GM10847 (cell line): Measurements from ENCODE around the gene ERRFI1.

Experiments used
- POLR2A ChIP-seq: IDR thresholded peaks from 2 replicates; pipeline ENCODE4 v1.6.1; 2011; ENCODE audit not compliant: insufficient read length; ENCODE audit errors: extremely low read depth

Gene ERRFI1

DNA sequence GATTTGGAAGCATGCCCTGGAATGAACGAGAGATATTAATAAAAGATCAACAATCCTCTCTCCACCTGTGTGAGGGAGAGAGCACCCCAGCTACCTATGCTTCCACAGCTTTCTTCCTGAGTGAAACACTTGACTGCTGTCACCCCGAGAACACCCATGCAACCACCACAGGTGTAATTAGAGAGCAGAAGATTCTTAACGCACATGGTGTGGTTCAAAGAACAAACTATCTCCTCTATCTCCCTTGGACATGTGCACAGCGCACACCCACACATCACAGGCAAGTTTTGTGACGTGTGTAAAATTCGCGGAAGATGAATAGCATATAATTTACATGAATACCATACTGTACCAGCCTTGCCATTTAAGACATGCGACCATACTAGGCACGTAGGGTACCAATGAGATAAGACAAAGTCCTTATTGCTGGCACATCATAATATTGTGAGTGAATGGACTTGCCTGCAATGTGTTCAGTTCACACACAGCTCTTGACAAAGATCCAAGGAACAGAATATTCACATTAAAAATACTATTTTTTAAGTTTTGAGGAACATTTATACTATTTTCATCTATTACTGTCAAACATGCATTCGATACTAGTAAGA, 11.6 kb downstream of the ERRFI1 start:
- no peak for TF ChIP-seq POLR2A

DNA sequence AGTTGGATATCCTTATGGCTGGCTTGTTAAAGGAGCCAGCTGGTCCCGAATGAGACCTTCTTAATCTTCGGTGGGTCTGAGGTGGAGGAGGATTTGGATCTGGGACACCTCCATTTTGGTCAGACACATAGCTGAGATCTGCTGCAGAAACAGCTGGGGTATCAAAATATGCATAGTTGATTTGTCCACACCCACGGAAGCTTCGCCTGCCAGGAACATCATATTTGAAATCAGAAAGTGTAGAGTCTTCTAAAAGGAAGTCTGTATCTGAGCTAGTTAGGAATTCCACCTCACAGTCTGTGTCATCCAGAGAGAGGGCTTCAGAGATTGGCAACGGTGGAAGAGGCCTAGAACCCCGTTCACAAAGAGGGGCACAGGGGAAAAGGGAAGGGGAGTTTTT, 12.3 kb downstream of the ERRFI1 start:
- no peak for TF ChIP-seq POLR2A

DNA sequence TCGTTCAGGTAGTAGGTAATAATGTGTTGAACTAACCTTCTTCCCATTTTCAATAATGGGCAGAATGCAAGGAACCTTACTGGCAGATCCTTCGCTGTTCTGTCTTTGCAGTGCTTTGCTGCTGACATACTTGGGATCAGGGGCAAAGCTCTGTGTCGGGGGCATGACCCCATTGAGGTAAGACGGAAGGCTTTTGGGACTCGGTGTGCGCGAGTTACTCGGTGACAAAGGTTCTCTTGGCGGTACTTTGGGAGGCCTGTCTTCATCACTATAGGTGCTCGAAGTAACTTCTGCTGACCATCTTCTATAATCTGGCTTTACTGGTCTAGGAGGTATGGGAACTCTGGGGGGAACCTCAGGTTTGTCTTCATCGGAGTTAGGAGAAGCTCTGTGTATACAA, 12.7 kb downstream of the ERRFI1 start:
- TF ChIP-seq POLR2A, result no peak

DNA sequence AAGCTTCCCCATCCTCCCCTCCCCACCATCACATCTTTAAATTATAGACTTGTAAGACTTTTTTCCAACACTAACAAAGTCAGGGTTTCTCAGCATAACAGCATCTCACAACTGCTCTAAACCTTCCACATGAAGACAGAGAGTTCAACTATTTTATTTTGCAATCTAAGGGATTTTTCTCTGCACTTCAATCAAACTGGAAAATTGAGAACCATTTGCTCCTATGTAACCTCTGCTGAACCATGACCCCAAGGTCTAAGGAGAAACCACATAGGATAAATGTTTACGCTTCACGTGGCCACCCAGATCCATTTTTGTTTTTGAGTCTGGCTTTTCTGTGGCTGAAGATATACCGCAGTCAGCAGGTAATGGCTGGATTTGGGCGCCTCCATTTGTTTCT, 13.2 kb downstream of the ERRFI1 start:
- no peak for TF ChIP-seq POLR2A

DNA sequence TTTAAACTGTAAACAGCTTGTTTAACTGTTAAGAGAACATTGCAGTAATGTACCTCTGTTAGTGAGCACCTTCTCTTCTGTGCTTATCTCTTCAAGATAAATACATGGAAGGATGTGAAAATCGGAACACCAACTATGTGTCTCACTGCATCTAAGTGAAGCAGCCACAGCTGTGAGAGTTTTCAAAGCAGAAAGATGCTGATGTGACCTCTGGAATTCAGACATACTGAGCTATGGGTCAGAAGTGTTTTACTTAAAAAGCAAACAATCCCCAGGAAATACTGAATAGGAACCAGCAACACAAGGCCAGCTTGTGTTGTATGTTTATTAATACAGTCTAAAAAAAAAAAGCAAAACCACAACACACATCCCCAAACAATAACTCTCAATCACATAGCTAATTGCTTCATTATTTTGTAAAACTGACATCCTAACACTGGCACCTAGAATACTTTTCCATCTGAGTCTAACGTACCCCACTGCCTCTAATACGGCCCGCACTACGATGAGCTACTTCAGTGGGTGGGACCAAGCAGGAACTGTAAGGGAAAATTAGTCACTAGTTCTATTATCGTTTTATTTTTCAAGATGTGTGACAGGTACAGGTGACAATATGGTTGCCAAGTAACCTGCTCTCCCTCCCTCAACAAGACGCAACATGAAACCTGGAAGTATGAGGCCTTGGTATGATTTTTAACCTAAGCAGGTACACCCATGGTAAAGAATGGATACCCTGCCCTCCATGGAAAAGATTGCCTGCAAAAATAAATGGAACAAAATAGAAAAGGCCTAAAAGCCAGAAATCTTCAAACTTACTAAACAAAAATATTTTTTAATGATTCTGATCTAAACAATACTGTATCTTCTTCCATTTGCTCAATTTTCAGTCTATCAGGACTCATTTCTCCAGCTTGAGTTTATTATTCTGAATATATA, 13.9 kb downstream of the ERRFI1 start:
- no peak for TF ChIP-seq POLR2A

DNA sequence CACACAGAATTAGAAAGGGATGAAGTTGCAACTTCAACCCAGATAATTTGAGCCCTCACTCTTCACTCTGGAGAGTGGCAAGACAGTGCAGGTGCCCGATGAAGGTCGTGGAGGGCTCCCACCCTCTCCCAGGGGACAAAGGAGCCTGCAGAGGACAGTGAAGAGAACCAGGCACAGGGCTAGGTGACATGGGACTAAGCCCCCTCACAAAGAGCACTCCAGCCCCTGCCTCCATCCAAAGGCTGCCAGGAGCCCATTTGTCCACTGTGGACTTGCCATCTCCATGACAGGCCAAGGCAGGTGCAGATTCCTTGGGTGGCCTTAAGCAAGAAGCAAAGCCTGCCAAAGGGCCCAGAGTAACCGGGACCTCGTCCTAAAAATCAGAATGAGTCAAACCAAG, 15.1 kb downstream of the ERRFI1 start:
- TF ChIP-seq POLR2A, result no peak

DNA sequence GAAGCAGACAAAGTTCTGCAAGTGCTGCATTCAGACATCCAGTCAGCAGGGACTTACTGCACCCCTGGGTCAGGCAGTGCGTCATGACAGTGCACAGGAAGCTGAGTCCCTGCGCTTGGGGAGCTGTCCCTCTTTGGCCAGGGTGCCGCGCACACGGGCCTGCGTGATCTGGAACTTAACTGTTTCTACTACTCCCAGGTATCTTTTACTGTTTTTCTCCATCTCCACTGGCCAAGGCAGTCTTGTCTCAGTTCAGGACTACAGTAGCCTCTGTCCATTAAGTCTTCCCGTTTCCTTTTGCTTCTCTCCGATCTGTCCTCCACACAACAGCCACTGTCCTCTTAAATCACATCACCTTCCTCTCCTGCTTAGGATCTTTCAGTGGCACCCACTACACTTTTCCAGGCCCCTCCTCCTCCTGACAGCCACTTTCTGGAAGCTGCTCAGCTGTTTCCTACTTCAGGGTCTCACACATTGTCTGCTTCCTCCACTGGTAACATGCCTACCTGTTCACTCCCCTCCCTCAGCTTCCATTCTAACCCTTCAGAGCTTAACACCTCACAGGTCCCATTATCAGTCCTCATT, 15.9 kb downstream of the ERRFI1 start:
- TF ChIP-seq POLR2A, result no peak

DNA sequence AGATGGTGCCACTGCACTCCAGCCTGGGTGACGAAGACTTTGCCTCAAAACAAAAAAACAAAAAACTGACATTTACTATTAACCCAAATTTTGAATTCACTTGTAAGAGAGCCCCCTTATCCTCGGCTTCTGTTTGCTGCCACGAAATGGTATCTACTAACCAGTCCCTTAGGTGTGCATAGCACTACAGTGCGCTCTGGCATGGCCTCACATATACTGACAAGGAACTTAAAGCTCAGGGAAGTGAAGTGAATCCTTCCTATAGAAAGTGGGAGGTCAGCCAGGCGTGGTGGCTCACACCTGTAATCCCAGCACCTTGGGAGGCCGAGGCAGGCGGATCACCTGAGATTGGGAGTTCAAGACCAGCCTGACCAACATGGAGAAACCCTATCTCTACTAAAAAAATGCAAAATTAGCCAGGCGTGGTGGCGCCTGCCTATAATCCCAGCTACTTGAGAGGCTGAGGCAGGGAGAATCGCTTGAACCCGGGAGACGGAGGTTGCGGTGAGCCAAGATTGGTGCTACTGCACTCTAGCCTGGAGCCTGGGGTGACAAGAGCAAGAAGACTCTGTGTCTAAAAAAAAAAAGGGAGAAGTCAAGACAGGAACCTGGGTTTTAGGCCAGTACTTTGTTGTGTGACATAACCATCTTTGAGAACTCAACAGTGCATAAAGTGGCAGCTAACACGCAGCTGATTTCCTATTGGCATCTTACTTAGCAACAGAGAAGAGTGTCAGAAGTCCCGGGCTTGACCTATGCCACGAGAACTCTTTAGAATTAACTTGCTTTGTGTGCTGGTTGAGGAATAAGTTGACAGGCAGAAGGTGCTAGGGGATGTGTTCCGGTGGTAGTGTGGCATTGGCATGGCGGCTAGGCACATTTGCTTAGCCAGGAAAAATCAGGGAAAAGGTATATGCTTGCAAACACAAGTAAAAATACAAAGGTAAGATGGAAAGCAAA, 16.8 kb downstream of the ERRFI1 start:
- TF ChIP-seq POLR2A, result no peak

DNA sequence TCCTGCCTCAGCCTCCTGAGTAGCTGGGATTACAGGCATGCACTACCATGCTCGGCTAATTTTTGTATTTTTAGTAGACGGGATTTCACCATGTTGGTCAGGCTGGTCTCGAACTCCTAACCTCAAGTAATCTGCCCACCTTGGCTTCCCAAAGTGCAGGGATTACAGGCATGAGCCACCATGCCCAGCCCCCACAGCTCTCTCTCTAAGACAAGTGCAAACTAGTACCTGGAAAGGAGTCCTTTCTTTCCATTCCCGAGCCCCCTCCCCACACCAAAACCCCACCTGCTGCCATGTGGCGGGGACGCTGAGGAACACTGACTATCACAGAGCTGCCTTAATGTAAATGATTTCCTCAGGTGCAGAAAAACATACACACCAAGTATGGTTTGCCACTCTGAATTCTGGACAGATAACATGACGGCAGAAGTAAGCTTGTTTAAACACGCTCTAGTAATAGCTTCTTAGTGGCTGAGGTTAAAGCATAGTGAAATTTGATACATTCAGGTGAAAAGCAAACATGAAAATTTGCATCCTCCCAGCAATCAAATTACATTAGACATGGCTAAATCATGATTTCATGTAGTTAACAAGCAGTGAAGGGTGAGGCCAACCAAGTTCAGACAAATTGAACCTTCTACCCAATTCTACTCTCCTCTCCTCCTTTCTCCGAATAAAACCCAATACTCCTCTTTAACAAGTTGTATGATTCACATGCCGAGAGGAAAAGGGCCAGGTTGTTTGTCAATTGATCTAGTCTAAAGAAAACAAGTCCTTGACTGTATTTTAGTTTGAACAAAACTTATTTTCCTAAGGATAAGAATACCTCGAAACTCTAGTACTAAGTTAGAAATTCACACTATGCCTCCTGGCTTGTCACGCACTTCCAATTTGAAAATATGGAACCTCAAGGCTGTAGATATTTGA, 19.8 kb downstream of the ERRFI1 start:
- TF ChIP-seq POLR2A, result no peak

DNA sequence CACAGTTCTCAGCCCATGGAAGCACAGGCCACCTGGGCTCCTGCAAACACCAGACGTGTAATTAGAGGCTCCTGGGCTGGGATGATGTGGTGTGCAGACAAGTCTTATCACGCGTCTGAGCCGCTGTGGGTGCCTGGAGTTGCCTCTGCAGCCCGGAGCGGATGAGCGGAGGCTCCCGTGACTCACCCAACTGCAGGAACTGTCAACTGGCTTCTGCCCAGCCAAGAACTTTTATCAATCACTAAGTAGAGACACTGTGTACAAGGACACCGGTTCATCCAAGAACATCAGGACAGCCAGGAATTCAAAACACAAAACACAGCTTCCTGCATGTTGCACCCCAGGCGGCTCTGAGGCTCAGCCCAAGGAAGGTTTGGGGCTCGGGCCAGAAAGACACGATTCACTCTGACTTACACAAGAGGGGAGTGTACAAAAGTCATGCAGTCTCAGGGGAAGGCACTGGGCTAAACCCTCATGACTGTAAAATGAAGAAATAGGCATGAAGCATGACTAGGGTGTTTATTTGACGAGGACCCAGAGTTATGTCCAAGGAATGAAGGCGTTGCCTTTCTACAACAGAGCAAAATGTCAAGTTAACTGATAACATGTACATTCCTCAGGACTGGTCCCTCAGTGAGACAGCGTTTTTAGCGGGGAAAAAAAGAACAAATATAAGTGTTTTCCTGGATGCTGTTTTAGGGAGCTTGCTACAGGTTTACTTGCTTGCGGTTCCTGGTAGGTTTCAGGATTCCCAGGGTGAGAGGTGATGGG, 21.1 kb downstream of the ERRFI1 start:
- TF ChIP-seq POLR2A, result no peak

DNA sequence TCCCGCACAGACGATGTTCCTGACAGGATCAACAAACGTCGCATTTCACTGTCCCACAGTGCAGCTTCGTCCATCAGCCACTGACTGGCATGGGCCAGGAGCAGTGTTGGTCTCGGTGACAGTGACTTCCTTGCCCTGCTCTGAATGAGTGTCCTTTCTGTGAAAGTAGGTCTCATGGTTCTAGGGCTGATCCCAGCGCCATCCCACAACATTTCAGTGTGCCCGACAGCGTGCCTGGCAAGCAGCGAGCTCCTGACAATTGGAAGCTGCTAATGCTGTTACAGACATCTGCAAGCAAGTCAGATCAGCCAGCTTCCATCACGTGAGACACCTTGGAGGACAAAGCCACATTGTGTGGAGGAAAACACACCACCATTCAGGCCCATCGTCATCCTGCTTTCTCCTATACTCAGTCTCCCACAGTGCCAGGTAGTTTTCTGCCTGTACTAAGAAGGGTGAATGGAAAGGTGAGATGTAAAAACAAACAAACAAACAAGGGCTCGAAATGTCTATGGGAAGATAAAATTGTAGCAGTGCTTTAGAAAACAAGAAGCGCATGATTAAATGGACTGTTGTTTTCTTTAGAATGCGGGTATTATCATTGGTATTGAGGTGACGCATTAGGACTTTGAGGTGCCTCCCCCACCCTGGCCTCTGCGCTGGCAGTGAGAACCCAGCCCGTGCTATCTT, 21.9 kb downstream of the ERRFI1 start:
- no peak for TF ChIP-seq POLR2A

DNA sequence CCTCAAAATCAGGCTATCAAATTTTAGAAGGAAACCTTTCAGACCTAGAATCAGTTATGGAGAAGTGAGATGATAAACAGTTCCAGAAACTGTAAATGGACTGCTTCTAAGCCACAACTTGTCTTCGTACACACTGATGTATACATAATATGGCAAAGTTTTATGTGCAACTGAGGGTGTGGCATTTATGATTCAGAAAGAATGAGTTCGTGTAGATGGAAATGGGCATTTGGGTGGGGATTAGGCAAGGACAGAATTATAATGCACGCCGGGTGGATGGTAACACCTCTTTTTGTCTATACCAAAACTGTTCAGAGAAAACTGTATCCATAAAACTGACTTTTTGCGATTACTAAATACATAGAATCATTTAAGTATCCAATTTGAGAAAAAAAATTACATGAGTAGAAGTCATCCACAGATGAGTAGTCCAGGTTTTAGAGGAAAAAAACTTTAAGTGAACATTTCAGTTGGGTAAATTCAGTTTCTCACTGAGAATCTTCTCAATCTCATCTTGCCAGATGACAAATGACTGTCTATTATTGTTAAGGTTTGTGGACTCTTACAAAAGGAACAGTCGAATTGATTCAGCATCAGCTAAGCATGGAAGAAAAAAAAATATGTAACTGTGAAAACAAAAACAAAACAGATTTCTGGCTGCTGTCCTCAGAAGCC, 22.5 kb downstream of the ERRFI1 start:
- TF ChIP-seq POLR2A, result no peak
